ENCODE measurements around the gene SV2B.

DNA sequence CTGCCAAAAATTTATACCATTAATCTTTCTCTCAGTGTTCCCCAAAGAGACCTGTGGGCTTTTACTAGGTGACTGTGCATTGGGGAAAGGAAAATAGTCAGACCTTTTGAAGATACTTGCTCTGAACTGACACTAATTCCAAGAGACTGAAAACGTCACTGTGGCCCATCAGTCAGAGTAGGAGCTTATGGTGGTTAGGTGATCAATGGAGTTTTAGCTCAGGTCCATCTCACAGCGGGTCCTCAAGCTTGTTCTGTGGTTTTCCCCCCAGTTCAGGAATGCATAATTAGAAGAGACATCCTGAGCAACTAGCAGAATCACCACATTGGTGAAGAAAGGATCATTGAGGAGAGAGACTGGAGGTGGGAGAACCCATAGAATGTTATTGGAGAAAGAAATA is 134.7 kb downstream of the SV2B start:
- no peak for TF ChIP-seq EZH2 (IDR thresholded peaks at IDR 0.05; ENCODE audit: low read length)
- TF ChIP-seq, protein P1, sequence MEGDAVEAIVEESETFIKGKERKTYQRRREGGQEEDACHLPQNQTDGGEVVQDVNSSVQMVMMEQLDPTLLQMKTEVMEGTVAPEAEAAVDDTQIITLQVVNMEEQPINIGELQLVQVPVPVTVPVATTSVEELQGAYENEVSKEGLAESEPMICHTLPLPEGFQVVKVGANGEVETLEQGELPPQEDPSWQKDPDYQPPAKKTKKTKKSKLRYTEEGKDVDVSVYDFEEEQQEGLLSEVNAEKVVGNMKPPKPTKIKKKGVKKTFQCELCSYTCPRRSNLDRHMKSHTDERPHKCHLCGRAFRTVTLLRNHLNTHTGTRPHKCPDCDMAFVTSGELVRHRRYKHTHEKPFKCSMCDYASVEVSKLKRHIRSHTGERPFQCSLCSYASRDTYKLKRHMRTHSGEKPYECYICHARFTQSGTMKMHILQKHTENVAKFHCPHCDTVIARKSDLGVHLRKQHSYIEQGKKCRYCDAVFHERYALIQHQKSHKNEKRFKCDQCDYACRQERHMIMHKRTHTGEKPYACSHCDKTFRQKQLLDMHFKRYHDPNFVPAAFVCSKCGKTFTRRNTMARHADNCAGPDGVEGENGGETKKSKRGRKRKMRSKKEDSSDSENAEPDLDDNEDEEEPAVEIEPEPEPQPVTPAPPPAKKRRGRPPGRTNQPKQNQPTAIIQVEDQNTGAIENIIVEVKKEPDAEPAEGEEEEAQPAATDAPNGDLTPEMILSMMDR (optimal IDR thresholded peaks at IDR 0.05 in 1 of 3, IDR thresholded peaks at IDR 0.05 in 1 of 3, conservative IDR thresholded peaks at IDR 0.05 in 1 of 3; ENCODE audit: extremely low read depth in 1 of 3, insufficient read depth in 2 of 3, low read length in 3 of 3): no peak
